DMS 273 treated with DMSO at 0.1 percent for 48 hours (cell line): ENCODE data around the gene SORL1.

Experiments used
- DNase-seq: peaks from one replicate; lab custom pipeline; 2025; lab: John Stamatoyannopoulos, UW

SORL1 gene

DNA sequence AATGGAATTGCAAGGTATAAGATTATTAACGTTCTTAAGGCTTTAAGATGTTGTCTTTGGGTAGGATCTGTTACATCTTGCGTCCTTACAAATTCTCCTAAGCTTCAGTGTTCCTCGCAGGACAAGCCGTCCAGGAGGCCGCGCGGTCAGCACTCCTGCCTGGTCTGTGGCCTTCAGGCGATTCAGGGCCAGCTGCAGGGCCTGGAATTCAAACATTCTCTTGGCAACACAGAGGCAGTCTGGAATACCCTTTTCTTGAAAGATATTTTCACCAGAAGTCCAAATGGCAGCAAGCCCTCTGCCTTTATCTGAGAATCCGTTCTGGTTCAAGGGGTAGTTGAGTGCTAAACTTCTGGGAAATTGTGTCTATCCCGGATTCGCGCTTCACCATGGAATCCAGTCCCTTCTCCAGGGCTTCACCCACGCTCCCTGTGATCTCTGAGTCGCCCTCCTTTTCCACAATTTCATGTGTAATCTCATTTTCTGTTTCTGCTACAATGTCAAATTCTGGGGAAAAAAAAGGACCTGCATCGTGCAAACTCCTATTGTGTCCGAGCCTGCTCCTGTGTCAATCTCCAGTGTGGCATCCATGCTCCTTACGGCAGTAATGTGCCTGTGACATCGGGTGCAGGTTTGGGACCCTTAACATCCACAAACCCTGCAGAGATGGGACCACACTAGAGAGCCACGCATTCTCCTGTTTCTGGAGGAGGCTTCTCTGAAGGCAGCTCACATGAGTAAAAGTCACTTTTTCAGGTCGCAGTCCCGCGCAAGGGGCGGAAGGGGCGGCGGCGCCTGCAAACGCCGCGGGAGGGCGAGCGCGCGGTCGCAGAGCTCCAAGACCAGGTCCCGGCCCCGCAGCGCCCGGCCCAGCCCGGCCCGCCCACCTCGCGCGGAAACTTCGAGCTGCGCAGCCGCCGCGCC lies 25.4 kb upstream of the SORL1 start:
- no peak for DNase-seq

DNA sequence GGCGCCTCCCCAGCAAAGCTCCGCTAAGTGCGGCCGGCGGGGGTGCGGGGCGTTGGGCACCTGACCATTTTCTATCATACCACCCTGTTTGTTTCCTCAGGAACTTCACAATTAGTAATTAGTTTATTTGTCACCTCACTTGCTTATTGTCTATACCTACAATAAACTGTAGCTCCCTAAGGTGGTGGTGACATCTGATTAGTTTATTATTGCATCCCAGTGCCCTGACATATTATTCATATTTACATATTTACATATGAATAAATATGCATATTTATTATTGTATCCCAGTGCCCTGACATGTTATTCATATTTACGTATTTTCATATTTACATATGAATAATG lies 24.7 kb upstream of the SORL1 start:
- no peak for DNase-seq

DNA sequence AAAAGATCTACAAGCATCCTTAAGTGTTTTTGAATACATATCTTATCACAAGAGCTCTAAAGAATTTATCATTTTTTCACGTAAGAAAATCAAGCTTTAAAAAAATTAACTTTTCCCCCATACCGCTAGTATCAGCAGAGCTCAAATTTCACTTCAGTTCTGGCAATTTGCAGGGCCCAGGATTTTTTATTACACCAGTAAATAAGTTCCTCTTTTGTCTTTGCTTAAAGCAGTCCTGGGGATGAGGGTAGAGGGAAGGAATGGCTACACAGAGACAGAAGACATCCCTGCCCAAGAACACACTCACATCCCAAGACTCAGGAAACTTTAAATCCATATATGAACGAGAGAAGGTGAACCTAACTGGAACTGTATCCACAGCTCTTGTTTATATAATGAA lies 22.6 kb upstream of the SORL1 start:
- DNase-seq = no peak

DNA sequence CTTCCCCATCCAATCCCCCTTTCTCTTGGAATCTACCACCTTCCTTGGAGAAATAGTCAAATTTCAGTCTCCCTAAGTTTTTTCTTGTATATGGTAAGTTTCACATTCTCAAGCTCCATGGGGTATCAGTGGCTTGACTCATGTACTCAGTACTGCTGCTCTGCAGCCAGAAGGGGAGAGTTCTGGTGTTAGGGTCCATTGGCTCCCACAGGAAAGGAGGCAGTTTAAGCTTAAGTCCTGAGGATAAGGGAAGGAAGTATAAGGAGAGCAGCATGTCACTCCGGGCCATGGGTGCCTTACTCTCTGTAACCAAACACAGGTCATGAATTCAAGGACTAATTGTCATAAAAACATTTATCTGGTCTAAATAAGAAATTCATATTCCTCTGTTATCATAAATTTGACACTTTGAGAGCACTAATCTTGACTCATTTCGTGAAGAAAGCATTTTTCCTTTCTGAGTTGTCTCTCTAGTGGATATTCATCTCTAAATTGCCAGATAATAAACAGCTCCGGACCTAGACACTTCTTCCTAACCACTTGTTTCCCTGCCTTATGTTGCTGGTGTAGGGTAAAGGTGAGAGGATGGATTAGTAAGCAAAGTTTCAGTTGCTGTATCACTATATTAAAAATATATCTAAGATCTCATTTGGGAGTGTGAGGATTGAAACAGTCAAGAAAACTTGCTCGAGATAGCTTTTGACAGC lies 20.1 kb upstream of the SORL1 start:
- no peak for DNase-seq

DNA sequence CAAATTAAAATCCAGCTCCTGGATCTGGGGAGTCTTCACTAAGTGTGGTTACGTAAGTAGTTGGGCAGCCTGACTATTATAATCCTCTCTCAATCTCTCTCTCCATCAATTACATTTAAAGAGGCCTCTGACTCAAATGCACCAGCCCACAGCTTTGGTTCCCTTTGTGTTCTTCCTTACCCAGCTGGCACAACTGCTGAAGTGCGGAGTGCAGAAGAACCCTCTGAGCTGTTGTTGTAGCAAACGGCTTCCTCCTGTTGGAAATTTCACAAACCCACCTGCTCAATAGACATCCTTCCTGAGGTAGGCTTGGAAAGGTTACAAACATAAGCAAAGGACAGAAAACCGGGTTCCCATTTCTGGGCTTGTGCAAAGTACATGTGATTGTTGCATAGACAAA lies 17.0 kb upstream of the SORL1 start:
- DNase-seq = no peak

DNA sequence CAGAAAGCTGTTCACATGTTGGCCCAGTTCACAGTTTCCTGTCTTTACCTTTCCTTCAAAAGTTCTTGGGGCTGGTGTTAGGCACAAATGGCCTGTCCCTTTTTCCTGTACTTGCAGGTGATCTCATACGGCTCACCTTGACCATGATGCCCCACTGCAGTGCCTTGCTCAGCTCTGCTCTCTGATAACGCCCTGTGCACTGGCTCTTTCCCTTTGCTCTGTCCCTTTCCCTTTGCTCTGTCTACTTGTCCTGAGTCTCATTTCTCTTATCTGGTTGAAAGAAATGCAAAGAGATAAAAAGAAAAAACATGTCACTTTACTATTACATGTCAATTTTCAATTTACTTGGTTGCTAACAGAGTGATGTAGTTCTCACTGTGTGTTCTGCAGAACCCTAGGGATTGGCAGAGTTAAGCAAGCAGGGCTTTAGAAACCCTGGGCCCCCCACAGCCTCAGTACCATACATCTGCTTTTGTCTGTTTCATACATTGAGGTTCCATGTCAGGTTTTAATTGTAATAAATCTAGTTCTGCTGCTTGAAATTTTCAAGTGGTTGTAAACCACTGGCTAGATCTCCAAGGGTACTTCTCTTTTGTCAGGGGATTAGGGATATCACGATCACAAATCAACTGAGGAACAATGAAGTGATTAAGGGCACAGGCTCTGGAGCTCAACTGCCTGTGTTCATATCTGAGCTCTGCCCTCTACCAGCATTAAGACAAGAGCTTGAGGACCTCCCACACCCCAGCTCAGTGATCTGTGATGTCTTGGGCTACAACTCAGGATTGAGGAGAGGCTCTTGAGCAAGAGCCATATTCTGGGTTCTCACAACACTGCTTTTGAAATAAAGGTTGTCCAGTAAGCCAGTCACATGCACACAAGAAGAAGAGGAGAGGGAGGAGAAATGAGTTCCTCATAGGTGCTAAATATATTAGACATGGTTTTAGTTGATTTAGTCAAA lies 16.3 kb upstream of the SORL1 start:
- DNase-seq = no peak

DNA sequence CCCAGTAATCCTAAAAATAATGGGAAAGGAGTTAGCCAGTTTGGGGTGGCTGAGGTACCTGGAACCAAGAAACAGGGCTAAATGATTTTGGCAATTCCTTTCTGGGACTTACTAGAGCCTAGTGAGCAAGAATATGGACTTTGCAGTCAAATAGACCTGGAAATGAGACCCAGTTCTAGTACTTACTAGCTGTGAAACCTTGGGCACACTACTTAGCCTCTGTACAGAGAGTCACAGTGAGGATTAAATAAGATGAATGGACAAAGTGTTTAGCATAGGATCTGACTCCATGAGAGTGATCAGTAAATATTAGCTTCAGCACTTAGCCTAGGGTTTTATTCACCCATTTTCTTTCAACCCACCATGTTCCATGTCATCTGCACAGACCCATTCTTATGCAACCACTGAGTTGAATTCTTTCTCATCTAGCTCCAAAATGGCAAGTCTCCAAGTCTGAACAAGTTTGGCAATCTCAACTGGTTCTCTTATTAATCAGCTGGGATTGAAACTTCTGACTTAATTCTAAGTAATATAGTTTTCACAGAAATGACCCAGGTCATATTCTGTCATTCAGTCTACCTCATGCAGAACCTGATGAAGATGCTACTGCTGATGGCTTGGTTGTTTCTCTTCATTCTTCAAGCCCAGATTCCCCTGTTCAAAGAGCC lies 15.0 kb upstream of the SORL1 start:
- no peak for DNase-seq

DNA sequence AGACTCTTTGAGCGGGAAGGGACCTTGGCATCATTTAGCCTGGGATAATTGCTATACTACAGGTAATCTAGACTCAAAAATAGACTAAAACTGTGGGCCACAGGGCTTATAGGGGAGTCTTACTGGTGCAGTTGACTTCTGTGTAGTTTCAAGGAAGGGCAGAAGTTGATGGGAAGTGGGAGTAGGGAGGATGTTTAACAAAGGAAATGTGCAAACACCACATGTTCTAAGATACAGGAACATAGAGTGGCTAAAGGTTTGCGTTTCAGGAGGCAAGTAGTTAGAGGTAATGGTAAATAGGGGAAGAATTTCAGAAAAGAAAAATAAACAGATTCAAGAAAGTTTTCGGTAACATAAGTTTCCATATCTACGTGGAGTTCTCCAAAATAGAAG lies 14.4 kb upstream of the SORL1 start:
- no peak for DNase-seq

DNA sequence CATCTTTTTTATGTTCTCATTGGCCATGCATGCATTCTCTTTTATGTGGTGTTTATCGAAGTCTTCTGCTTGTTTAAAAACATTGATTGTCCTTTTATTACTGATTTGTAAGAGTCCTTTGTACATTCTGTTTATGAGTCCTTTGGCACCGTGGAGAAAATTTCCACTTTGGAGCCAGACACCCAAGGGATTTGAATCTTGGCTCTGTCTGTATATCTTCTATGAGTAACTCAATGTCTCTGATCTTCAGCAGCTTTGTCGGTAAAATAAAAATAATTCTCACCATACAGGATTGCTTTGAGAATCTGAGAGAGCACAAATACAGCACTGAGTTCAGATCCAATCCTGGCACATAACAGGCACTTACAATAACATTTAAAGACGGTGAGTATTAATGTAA lies 12.8 kb upstream of the SORL1 start:
- no peak for DNase-seq

DNA sequence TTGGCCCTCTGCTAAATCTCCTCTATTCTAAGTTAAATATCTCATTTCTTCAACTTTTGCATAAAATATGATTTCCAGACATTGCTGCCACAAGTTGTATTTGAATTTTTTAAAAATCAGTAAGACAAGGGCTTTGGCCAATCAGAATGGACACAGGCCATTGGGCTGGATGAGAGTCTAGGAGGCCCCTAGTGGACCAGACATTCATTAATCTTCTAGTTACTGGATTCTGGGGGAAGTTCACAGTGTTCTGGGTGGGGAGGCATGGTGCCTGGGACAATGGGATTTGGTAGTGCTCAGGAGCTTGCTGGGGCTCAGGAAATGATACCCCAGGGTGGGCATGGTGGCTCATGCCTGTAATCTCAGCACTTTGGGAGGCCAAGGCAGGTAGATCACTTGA lies 12.4 kb upstream of the SORL1 start:
- DNase-seq = no peak

DNA sequence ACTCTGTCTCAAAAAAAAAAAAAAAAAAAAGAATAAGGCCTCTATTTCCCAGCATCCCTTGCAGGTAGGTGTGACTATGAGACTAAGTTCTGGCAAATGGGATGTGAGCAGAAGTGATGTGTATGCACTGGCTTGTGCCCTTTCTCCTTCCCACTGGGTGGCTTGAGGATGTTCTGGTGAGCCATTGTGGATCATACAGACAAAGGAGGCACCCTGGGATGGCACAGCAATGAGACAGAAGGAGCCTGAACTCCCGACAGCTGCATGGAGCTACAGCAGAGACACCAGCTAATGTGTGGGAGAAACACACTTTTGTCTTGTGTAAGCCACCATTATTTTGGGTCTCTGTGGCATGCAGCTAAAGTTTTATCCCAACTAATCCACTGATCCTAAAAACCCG lies 10.6 kb upstream of the SORL1 start:
- DNase-seq = no peak

DNA sequence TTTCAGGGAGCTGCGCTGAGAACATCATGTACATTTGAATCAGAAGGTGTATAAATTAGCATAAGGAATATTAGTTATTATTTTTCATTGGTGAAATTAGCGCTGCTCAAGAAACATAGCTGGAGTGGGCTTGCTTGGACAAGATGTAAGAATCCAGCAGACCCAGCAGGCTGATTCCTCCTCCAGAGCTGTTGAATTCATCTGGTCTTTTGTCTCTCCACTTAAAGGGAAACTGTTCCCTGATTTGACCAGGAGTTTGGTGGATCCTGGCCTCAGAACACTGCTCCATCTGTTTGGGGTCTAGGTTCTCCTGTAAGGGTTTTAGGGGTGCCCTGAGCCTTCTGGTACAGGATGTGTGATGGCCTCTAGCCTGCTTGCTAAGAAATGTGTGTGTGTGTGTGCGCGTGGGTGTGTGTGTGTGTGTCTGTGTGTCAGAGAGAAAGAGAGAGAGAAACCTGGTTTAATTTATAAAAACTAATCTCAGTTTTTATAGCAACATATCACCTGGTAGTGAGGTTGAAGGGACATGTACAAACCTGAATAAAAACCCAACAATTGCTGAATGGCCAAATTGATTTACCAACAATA lies 8.3 kb upstream of the SORL1 start:
- DNase-seq = no peak

DNA sequence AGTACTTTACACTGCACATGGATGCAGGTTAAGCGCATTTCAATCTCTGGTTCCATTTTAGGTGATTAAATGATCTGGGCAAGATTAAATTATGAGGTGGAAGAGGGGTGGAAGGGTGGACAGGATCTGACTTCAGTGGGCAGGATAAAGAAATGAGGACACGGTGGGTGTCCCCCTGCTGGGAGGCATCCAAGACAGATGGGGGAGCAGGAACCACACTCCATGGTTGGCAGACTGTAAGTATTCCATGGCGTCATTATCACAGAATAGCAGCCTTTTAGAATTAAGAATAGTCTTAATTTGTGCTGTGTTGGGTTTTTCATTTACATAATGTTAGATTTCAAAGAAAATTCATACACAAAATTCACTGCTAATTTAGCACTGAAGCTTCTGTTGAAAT lies 7.6 kb upstream of the SORL1 start:
- DNase-seq = no peak

DNA sequence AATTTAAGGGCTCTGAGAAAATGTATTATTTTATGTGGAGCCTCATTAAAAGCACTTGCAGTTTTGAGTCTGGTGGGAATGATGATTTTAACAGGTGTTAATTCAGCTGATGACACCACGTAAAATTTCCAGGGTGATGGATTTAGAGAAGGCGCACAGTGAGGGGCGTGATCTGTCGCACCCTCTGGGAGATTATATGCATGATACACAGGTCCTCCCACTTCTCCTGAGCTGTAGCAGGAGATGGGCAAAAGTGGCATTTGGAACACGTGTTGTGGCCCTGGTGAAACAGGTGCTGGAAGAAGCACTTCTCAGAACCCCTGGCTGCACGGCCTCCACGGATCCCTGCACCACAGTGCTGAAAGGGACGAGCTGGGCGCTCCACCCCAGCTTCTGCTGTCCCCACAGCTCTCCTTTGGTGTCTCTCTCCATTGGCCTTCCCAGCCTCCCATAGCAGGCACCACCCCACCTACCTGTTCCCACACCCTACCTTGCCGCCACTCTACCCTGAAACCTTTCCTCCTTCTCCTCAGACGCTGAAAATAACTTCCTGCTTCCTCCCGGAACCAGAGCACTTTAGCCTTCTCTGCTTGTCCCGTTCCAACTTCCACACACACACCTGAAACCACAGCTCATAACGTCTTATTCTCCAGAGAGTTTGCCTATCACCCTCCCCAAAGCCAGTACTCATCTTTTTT lies 6.9 kb upstream of the SORL1 start:
- DNase-seq = no peak

DNA sequence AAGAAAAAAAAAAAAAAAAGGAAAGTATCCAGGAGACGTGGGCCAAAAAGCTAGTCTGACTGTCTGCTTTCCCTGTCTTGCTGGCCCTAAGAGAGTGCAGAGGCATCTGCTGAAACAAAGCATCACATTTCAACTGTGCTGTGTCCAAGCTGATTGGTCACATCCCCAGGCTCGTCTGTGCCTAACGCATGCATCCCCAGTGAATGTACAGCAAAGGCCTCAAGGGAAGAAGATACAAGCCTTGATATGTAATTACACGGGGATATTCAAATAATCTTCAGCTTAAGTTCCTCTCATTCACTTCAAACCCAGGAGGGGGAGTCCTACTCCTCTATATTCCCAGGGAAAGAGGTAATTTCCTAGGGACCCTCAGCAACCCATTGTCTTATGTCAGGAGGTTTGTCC lies 5.4 kb upstream of the SORL1 start:
- DNase-seq = no peak

DNA sequence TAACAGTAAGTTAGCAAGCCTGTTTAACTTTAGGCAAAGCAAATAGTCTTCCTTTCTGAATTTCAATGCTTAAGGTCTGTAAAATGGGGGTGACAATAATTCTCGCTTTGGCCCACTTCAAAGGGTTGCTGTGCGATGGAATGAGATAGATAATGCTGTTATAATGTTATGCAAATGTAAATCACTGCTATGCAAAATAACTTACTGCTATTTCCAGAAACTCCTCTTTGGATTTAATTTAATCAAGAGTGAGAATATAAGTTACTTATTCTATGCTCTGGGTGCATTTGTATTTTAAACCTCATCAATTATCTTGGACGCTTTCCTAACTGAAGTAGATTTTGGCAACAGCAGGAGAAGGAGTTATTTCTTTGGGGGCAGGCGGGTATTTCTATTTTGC lies 4.1 kb upstream of the SORL1 start:
- no peak for DNase-seq

DNA sequence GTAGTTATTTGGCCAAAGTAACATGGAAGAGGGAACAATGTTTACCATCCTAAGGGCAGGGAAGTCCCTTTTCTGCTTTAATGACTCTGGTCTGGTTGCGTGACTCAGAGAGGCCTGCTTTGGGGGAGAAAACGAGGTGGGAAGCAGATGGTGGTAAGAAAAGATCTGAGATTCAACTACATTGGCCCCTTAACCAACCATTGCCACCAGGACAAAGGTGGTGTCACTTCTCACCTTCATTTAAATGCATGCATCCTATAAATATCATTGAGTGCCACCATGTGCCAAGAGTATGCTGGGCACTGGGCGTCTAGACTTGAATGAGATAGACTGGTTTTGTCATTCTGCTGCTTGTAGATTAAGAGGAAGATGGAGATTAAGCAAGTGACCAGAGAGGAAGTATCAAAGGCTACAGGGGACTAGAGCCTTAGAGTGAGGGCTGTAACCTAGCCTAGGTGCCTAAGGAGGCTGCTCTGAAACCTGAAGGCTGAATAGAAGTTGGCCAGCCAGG lies 3.6 kb upstream of the SORL1 start:
- DNase-seq = no peak

DNA sequence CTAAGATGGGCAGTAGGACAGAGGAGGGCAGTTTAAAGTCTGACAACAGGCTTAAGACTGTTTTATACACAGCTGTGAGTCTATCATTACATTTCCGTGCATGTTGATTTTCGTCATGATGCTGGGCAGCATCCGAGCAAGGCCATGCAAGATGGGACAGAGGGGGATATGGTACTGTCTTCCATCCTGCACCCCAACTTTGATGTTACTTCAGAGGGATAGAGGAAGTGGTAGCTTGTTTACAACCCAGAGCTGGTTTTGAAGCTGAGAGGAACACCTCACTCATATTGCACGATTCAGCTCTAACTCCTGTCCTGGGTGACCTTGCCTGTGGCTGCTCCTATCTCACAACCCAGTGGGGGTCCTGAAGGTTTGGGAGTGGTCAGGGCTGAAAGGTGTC lies 3.0 kb upstream of the SORL1 start:
- no peak for DNase-seq

DNA sequence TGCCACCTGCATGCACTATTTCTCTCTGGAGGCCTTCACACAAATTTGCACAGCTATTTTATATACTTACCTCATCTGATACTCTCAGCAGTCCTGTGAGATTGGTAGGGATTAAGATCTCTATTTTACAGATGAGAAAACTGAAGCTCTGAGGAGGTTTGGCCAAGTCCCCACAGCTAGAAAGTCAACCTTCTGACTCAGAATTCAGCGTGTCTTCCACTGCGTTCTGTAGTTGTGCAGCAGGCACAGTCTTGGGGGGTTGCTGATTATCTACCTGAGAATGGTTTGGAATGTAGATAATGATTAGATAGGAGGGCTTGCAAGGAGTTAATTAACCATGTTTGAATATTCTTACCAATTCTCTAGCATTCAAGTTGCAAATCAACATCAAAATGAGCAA lies 2.5 kb upstream of the SORL1 start:
- DNase-seq = no peak

DNA sequence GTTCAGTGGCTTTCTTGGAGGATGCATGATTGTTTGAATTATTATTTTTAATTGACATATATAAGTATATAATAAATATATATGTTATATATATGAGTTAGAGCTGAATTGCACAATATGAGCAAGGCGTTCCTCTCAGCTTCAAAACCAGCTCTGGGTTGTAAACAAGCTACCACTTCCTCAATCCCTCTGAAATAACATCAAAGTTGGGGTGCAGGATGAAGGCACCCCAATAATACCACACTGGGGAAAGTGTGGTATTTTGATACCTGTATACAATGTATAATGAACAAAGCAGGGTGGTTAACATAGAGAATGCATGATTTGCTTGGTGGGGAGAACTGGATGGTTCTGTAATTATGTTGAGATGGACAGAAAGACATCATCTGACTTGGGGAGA lies 1.7 kb upstream of the SORL1 start:
- no peak for DNase-seq
